Fibroblast of lung (primary cell): ENCODE data around the gene CDIPT. TPM values are rescaled to one million over a fixed set of nuclear protein-coding genes. Genes with fewer than 3 reads are reported as not detected.

Experiments used
- DNase-seq, 2 donors: peaks; one replicate each; pipeline versions ENCODE4 v3.0.0 to v3.0.0-alpha.2; 2010; ENCODE audit warnings: low read depth in 2 of 2
- H2AFZ ChIP-seq: 2 replicates; pipeline ENCODE4 v1.5.1; 2012; ENCODE audit warnings: low read length, control low read depth, inconsistent platforms
- H3K27ac ChIP-seq: 2 replicates; pipeline ENCODE4 v1.5.1; 2011; ENCODE audit warnings: low read length, control low read depth; ENCODE audit not compliant: insufficient read depth
- H3K27me3 ChIP-seq: 2 replicates; pipeline ENCODE4 v1.5.1; 2011; ENCODE audit warnings: mild to moderate bottlenecking, low read length; ENCODE audit not compliant: control insufficient read depth, insufficient read depth
- H3K36me3 ChIP-seq: 2 replicates; pipeline ENCODE4 v1.5.1; 2011; ENCODE audit warnings: low read length; ENCODE audit not compliant: control insufficient read depth, insufficient read depth
- H3K4me1 ChIP-seq: 2 replicates; pipeline ENCODE4 v1.5.1; 2011; ENCODE audit warnings: low read length; ENCODE audit not compliant: control insufficient read depth, insufficient read depth; ENCODE audit errors: extremely low read depth
- H3K4me2 ChIP-seq: 2 replicates; pipeline ENCODE4 v1.5.1; 2011; ENCODE audit warnings: low read length, control low read depth; ENCODE audit not compliant: insufficient read depth; ENCODE audit errors: extremely low read depth
- H3K4me3 ChIP-seq, 4 experiments: fragments of 200-600 bp in 1 of 4; sonication (generic) in 1 of 4; replicated peaks in 1 of 4; 2 replicates each; pipeline ENCODE4 v1.5.1; 2011 to 2016; ENCODE audit warnings: low read length in 4 of 4, low read depth in 3 of 4, mild to moderate bottlenecking in 3 of 4, control low read depth in 2 of 4, inconsistent platforms in 1 of 4, mixed read lengths in 1 of 4; ENCODE audit not compliant: insufficient read depth in 1 of 4; ENCODE audit errors: control extremely low read depth in 1 of 4
- H3K79me2 ChIP-seq: 2 replicates; pipeline ENCODE4 v1.5.1; 2012; ENCODE audit warnings: mild to moderate bottlenecking, low read length, inconsistent platforms; ENCODE audit not compliant: control insufficient read depth, insufficient read depth
- H3K9ac ChIP-seq: 2 replicates; pipeline ENCODE4 v1.5.1; 2011; ENCODE audit warnings: mild to moderate bottlenecking, low read length, control low read depth; ENCODE audit not compliant: insufficient read depth
- H3K9me3 ChIP-seq: 2 replicates; pipeline ENCODE4 v1.5.1; 2012; ENCODE audit warnings: low read depth, low read length; ENCODE audit not compliant: control insufficient read depth, insufficient read depth
- H4K20me1 ChIP-seq: 2 replicates; pipeline ENCODE4 v1.5.1; 2011; ENCODE audit warnings: low read length; ENCODE audit not compliant: control insufficient read depth, insufficient read depth; ENCODE audit errors: extremely low read depth
- EZH2 ChIP-seq: IDR thresholded peaks from 2 replicates; pipeline ENCODE4 v1.5.1; 2012; ENCODE audit warnings: low read length, control low read depth, mild to moderate bottlenecking; ENCODE audit errors: missing control alignments
- polyA plus RNA-seq, 2 donors: library from polyadenylated mRNA; depleted of rRNA in 1 of 2; stranded (reverse) in 1 of 2; unstranded in 1 of 2; fragments of >200 nt; gene quantifications; 2 replicates each; pipeline ENCODE4 v1.2.1, GENCODE V29; 2011 to 2012; ENCODE audit warnings: missing spikeins in 1 of 2
- total RNA-seq: library from RNA; depleted of rRNA; stranded (reverse); fragments of >200 nt; gene quantifications from 2 replicates; pipeline ENCODE4 v1.2.1, GENCODE V29; 2014
- TF ChIP-seq, protein P1 (sequence below), 2 donors: IDR thresholded peaks in 1 of 2; conservative IDR thresholded peaks in 1 of 2; 1 replicate in 1 of 2; 2 replicates in 1 of 2; pipeline ENCODE4 v1.5.1; 2011 to 2012; ENCODE audit warnings: low read length in 2 of 2, control low read depth in 1 of 2, inconsistent platforms in 1 of 2, low read depth in 1 of 2, mild to moderate bottlenecking in 1 of 2

The CDIPT gene
- total and polyA plus RNA-seq, 2 donors (not counting 1 experiment from before 2014, with no cell fraction given): 84.9 to 99.6 TPM

DNA sequence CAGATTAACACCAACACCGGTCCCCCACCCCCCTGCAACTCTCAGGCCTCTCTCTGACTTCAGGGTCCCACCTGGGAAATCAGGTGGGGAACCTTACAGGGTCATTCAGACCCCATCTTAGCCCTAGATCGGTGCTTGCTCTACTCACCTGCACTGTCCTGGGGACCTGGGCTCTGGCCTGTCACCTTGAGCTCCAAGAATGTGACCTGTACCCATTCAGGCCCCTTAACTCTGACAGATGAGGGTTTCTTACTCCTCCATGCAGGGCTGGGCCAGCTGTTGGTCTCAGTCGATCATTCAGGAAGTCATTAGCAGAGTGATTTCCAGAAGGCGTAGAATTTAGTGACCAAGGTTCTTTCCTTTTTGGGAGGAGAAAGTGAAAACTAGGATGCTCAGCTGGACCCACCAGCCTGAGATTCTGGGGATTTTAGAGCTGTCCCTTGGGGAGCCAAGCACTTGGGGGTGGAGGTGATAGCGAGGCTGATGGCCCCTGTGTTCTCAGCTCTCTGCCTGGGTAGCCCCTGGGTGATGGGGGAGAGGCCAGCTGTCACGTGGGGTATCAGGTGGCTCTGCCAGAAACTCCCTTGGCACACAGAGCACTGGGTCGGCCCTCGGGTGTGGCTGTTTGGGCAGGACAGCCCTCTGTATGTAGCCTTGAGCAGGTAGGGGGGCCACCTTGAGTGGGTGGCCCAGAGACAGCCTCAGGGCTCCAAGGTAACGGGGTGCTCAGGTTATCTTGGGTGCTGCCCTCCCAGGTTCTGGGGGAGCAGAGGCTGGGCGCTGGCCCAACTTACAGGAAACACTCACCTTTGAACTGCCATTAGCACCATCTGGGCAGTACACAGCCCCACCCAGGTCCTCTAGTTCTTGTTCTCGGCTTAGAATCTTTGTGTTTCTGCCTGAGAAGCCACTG lies 42.0 kb downstream of the CDIPT start:
- Histone ChIP-seq H2AFZ (no peak overlapping the region), H3K36me3 (peaks cover 9% of the 10 kb centered on the region), H3K27me3 (no peaks in the 10 kb centered on the region), H3K4me2 (peak overlapping the region; percentile 100), H3K79me2 (peaks cover 76% of the 10 kb centered on the region), H3K9ac (peak overlapping the region; percentile 80), H4K20me1 (no peaks in the 10 kb centered on the region), H3K27ac (peak overlapping the region; percentile 94), H3K4me3 (peak overlapping the region; percentile 84 to 100 (median 94)), H3K9me3 (no peaks in the 10 kb centered on the region), H3K4me1 (peaks cover 34% of the 10 kb centered on the region)
- TF ChIP-seq, protein P1, sequence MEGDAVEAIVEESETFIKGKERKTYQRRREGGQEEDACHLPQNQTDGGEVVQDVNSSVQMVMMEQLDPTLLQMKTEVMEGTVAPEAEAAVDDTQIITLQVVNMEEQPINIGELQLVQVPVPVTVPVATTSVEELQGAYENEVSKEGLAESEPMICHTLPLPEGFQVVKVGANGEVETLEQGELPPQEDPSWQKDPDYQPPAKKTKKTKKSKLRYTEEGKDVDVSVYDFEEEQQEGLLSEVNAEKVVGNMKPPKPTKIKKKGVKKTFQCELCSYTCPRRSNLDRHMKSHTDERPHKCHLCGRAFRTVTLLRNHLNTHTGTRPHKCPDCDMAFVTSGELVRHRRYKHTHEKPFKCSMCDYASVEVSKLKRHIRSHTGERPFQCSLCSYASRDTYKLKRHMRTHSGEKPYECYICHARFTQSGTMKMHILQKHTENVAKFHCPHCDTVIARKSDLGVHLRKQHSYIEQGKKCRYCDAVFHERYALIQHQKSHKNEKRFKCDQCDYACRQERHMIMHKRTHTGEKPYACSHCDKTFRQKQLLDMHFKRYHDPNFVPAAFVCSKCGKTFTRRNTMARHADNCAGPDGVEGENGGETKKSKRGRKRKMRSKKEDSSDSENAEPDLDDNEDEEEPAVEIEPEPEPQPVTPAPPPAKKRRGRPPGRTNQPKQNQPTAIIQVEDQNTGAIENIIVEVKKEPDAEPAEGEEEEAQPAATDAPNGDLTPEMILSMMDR (conservative IDR thresholded peaks at IDR 0.05 in 1 of 2, IDR thresholded peaks at IDR 0.05 in 1 of 2; ENCODE audit: low read depth in 1 of 2, low read length in 2 of 2): no peak
- TF ChIP-seq EZH2: no peak
- DNase-seq: no peak

DNA sequence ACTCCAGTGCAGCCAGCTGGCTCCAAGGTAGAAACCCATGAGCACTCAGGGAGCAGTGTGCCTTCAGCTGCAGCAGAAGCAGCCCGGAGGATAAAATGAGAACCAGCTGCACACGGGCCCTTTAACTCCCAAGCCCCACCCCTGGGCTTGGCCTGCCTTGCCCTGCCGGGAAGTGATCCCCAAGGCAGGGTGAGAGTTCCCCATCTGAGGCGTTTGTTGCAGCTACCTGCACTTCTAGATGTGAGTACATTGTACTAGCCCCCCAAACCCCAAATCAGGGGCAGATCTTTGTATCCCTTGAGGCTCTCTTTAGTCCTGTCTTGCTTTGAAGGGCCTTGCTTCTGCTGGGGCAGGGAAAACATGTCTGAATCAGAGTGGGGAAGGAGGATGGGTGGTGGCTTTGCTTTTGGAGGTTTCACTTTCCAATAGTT lies 42.7 kb downstream of the CDIPT start, which contains the start of gene MVP:
MVP (plus strand) TSS at position 192 of the 431 bp plus-strand sequence. CDS start 10,088 bp downstream, outside the sequence.
- Histone ChIP-seq H3K9ac (peak within 1 kb of the TSS; percentile 80), H3K27me3 (no peaks in the 10 kb centered on the region), H2AFZ (no peak within 1 kb of the TSS), H3K4me2 (peak within 1 kb of the TSS; percentile 100), H3K79me2 (peaks cover 70% of the 10 kb centered on the region), H4K20me1 (no peaks in the 10 kb centered on the region), H3K4me3 (peak within 1 kb of the TSS; percentile 84 to 100 (median 94)), H3K4me1 (peaks cover 30% of the 10 kb centered on the region), H3K9me3 (no peaks in the 10 kb centered on the region), H3K36me3 (peaks cover 9% of the 10 kb centered on the region), H3K27ac (peak within 1 kb of the TSS; percentile 94)
- DNase-seq: peak; percentile 63 to 67
- TF ChIP-seq, protein P1 (conservative IDR thresholded peaks at IDR 0.05 in 1 of 2, IDR thresholded peaks at IDR 0.05 in 1 of 2; ENCODE audit: low read depth in 1 of 2, low read length in 2 of 2): no peak
- TF ChIP-seq EZH2: no peak

DNA sequence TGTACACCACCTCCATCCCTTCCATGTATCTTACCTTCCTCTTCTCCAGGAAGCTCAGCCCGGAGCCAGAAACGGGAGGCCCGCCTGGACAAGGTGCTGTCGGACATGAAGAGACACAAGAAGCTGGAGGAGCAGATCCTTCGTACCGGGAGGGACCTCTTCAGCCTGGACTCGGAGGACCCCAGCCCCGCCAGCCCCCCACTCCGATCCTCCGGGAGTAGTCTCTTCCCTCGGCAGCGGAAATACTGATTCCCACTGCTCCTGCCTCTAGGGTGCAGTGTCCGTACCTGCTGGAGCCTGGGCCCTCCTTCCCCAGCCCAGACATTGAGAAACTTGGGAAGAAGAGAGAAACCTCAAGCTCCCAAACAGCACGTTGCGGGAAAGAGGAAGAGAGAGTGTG lies 43.5 kb downstream of the CDIPT start:
- Histone ChIP-seq H3K4me2 (peak overlapping the region; percentile 94), H3K4me1 (peaks cover 32% of the 10 kb centered on the region)

More for the DNA sequence above, 43.5 kb downstream of the CDIPT start:
- H2AFZ ChIP-seq: no peak overlapping the region
- no peak overlapping the region for H3K9ac ChIP-seq
- peaks cover 9% of the 10 kb centered on the region for H3K36me3 ChIP-seq
- H3K27me3 ChIP-seq: no peaks in the 10 kb centered on the region
- peak overlapping the region; percentile 94 for H3K27ac ChIP-seq
- H4K20me1 ChIP-seq: no peaks in the 10 kb centered on the region
- H3K4me3 ChIP-seq: peak overlapping the region; percentile 84 to 100 (median 94)
- TF ChIP-seq, protein P1 (conservative IDR thresholded peaks at IDR 0.05 in 1 of 2, IDR thresholded peaks at IDR 0.05 in 1 of 2; ENCODE audit: low read depth in 1 of 2, low read length in 2 of 2): no peak
- no peak for TF ChIP-seq EZH2
- H3K9me3 ChIP-seq: no peaks in the 10 kb centered on the region
- H3K79me2 ChIP-seq: peaks cover 68% of the 10 kb centered on the region
- no peak for DNase-seq
